Osteoblast (primary cell): Measurements from ENCODE around the gene HDAC5. TPM values are rescaled to one million over a fixed set of nuclear protein-coding genes. Genes with fewer than 3 reads are reported as not detected.

Experiments
- DNase-seq: peaks from one replicate; pipeline ENCODE4 v3.0.0; 2011; ENCODE audit warnings: low spot score, mixed read lengths; ENCODE audit not compliant: insufficient read length; ENCODE audit errors: missing footprints
- H2AFZ ChIP-seq: 2 replicates; pipeline ENCODE4 v1.6.0; 2011; ENCODE audit warnings: mild to moderate bottlenecking, low read length
- H3K27ac ChIP-seq: 2 replicates; pipeline ENCODE4 v1.5.1; 2011; ENCODE audit warnings: mild to moderate bottlenecking, low read depth, low read length, moderate library complexity
- H3K27me3 ChIP-seq: 2 replicates; pipeline ENCODE4 v1.6.0; 2012; ENCODE audit warnings: mild to moderate bottlenecking, control low read depth, inconsistent platforms, low read length, moderate library complexity; ENCODE audit not compliant: insufficient read depth
- H3K36me3 ChIP-seq: 2 replicates; pipeline ENCODE4 v1.5.1; 2011; ENCODE audit warnings: mild to moderate bottlenecking, low read length, control low read depth, moderate library complexity; ENCODE audit not compliant: insufficient read depth
- H3K4me1 ChIP-seq: 2 replicates; pipeline ENCODE4 v1.5.1; 2011; ENCODE audit warnings: mild to moderate bottlenecking, low read length, control low read depth, moderate library complexity; ENCODE audit not compliant: insufficient read depth
- H3K4me2 ChIP-seq: 2 replicates; pipeline ENCODE4 v1.6.0; 2011; ENCODE audit warnings: mild to moderate bottlenecking, low read length; ENCODE audit not compliant: insufficient read depth
- H3K4me3 ChIP-seq: fragments of 200-600 bp; sonication (generic); 3 replicates; pipeline ENCODE4 v1.5.1; 2012; ENCODE audit warnings: mild to moderate bottlenecking, low read length, inconsistent platforms; ENCODE audit not compliant: insufficient read depth
- H3K79me2 ChIP-seq: 2 replicates; pipeline ENCODE4 v1.6.0; 2012; ENCODE audit warnings: mild to moderate bottlenecking, low read length, control low read depth, inconsistent platforms; ENCODE audit not compliant: insufficient read depth
- H3K9me3 ChIP-seq: 2 replicates; pipeline ENCODE4 v1.5.1; 2011; ENCODE audit warnings: low read depth, low read length, control low read depth
- H4K20me1 ChIP-seq: 2 replicates; pipeline ENCODE4 v1.6.0; 2012; ENCODE audit warnings: mild to moderate bottlenecking, low read length, control low read depth; ENCODE audit not compliant: insufficient read depth
- CTCF ChIP-seq: IDR thresholded peaks from 2 replicates; pipeline ENCODE4 v1.5.1; 2011; ENCODE audit warnings: mild to moderate bottlenecking, low read depth, low read length, moderate library complexity; ENCODE audit errors: extremely low read depth
- total RNA-seq: library from RNA; depleted of rRNA; stranded (reverse); fragments of >200 nt; gene quantifications from 2 replicates; pipeline ENCODE4 v1.2.3, GENCODE V29; 2012

The HDAC5 gene
- total RNA-seq, 1 donor: 85.4 TPM

GRCh38 chr17:44095388-44095646 lies 28.1 kb downstream of the HDAC5 start:
- Histone ChIP-seq H3K9me3 (no peaks in the 10 kb centered on the region), H3K27ac (peak overlapping the region; percentile 84), H3K27me3 (no peaks in the 10 kb centered on the region), H3K4me1 (peaks cover 24% of the 10 kb centered on the region), H2AFZ (no peak overlapping the region), H3K36me3 (peaks cover 9% of the 10 kb centered on the region), H4K20me1 (no peaks in the 10 kb centered on the region), H3K4me2 (peak overlapping the region; percentile 69), H3K4me3 (peak overlapping the region; percentile 47), H3K79me2 (peaks cover 25% of the 10 kb centered on the region)
- TF ChIP-seq CTCF: no peak
- DNase-seq: no peak

- Histone ChIP-seq H3K79me2 (peaks cover 21% of the 10 kb centered on the region), H3K4me1 (peaks cover 24% of the 10 kb centered on the region), H3K4me2 (peak overlapping the region; percentile 69), H3K4me3 (no peak overlapping the region), H3K27ac (peak overlapping the region; percentile 84), H3K9me3 (no peaks in the 10 kb centered on the region), H3K27me3 (no peaks in the 10 kb centered on the region), H4K20me1 (no peaks in the 10 kb centered on the region), H3K36me3 (peaks cover 9% of the 10 kb centered on the region), H2AFZ (no peak overlapping the region)
- no peak for TF ChIP-seq CTCF
- peak; percentile 21 for DNase-seq
These were observed 28.6 kb downstream of the HDAC5 start for GRCh38 chr17:44094701-44095387.

- peak; percentile 38 for DNase-seq
These were observed 30.1 kb downstream of the HDAC5 start for GRCh38 chr17:44093231-44093900.

More at GRCh38 chr17:44093231-44093900, 30.1 kb downstream of the HDAC5 start:
- Histone ChIP-seq H3K4me3 (no peak overlapping the region), H3K9me3 (no peaks in the 10 kb centered on the region), H3K4me1 (peaks cover 24% of the 10 kb centered on the region), H3K27me3 (no peaks in the 10 kb centered on the region), H2AFZ (no peak overlapping the region), H3K27ac (no peak overlapping the region), H3K4me2 (no peak overlapping the region), H3K79me2 (peaks cover 18% of the 10 kb centered on the region), H4K20me1 (no peaks in the 10 kb centered on the region), H3K36me3 (peaks cover 12% of the 10 kb centered on the region)
- no peak for TF ChIP-seq CTCF
